B cell (primary cell): ENCODE results near the gene GUCY2F.

Experiments
- CTCF ChIP-seq: fragments of 200-600 bp; IDR thresholded peaks from one replicate; pipeline ENCODE4 v1.8.0; 2022; ENCODE audit warnings: antibody characterized with exemption, mild to moderate bottlenecking
- EZH2 ChIP-seq: IDR thresholded peaks from 2 replicates; pipeline ENCODE4 v1.6.1; 2012; ENCODE audit warnings: borderline replicate concordance, low read depth, mild to moderate bottlenecking, moderate library complexity, low read length; ENCODE audit not compliant: insufficient read depth, poor library complexity, severe bottlenecking

DNA sequence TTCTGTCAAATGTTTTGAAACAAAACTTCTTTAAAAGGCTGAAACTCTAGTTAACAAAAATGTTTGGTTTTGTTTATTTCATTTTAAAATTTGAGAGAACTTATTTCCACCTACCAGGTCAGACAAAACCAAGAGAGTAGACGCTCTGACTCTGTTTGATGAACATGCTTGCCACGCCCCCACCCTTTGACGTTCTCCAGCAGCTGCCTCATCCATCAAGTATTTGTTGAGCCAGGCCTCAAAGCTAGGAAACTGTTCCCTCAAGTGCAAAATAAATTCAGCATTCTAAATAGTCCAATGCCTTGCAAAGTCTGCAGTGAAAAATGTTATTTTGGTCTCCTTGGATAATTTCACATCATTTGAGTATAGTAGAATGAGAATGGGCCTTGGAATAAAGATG, 121.6 kb downstream of the GUCY2F start:
- TF ChIP-seq CTCF (no peak), EZH2 (no peak)
